ENCODE data around the gene SCGB2A2.

GRCh38 chr11:62298975-62299374 lies 29.0 kb downstream of the SCGB2A2 start, which contains the start of gene SCGB1D4:
- TF ChIP-seq POLR2AphosphoS5 (IDR thresholded peaks at IDR 0.05; ENCODE audit: low read depth) (no peak), ZNF114 (CRISPR knock-in tag; IDR thresholded peaks at IDR 0.05) (no peak), CTCF (conservative IDR thresholded peaks at IDR 0.05; ENCODE audit: low read depth in 2 of 2) (no peak), EZH2 (IDR thresholded peaks at IDR 0.05; ENCODE audit: low read depth, unreplicated experiment) (no peak), EZH2phosphoT487 (IDR thresholded peaks at IDR 0.05; ENCODE audit: unreplicated experiment) (no peak), CREB1 (CRISPR knock-in tag; IDR thresholded peaks at IDR 0.05; ENCODE audit: low read depth) (no peak), ETS1 (IDR thresholded peaks at IDR 0.05) (no peak)
- TF ChIP-seq, protein P1, sequence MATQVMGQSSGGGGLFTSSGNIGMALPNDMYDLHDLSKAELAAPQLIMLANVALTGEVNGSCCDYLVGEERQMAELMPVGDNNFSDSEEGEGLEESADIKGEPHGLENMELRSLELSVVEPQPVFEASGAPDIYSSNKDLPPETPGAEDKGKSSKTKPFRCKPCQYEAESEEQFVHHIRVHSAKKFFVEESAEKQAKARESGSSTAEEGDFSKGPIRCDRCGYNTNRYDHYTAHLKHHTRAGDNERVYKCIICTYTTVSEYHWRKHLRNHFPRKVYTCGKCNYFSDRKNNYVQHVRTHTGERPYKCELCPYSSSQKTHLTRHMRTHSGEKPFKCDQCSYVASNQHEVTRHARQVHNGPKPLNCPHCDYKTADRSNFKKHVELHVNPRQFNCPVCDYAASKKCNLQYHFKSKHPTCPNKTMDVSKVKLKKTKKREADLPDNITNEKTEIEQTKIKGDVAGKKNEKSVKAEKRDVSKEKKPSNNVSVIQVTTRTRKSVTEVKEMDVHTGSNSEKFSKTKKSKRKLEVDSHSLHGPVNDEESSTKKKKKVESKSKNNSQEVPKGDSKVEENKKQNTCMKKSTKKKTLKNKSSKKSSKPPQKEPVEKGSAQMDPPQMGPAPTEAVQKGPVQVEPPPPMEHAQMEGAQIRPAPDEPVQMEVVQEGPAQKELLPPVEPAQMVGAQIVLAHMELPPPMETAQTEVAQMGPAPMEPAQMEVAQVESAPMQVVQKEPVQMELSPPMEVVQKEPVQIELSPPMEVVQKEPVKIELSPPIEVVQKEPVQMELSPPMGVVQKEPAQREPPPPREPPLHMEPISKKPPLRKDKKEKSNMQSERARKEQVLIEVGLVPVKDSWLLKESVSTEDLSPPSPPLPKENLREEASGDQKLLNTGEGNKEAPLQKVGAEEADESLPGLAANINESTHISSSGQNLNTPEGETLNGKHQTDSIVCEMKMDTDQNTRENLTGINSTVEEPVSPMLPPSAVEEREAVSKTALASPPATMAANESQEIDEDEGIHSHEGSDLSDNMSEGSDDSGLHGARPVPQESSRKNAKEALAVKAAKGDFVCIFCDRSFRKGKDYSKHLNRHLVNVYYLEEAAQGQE (IDR thresholded peaks at IDR 0.05; ENCODE audit: unreplicated experiment), result no peak

Measured in GM23338 (cell line).